ENCODE measurements around the gene IRF7. TPM values are rescaled to one million over a fixed set of nuclear protein-coding genes. Genes with fewer than 3 reads are reported as not detected.
"Not testable (repeated sequence)": the region's sequence is repeated elsewhere in the genome, so short reads cannot be mapped to it uniquely, and the experiment has no call there.

Gene IRF7
- total and polyA plus RNA-seq, 4 donors, result 3.9 to 17.1 (median 13.6) TPM

DNA sequence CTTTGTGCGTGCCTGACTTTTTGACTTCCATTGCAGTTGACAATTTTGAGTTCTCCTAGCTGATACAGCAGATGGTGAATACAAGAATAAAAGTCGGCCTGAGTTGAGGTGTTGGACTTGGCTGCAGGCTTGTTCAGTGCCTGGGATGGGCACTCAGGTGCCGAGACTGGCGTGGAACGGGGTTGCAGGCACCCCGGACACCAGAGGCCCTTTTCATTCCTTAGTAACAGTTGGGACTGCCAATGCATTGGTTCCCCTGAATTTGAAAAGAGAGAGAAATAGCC is 38.2 kb downstream of the IRF7 start:
- peaks cover 45% of the 10 kb centered on the region for H3K4me1 ChIP-seq (ENCODE audit: control insufficient read depth, insufficient read depth, low read length)
- H3K9me3 ChIP-seq (ENCODE audit: control insufficient read depth, insufficient read depth, low read length), result no peaks in the 10 kb centered on the region
- H3K27ac ChIP-seq (ENCODE audit: low read depth, low read length), result no peak overlapping the region
- peak overlapping the region; percentile 85 for H3K4me3 ChIP-seq (ENCODE audit: low read depth, low read length)
- H3K27me3 ChIP-seq (ENCODE audit: control insufficient read depth, insufficient read depth, low read length), result peaks cover 8% of the 10 kb centered on the region
- 75% methylated on average over 6 of the region's 6 CpGs for WGBS (ENCODE audit: insufficient coverage)
- DNase-seq (ENCODE audit: low read depth in 4 of 6, low spot score in 6 of 6), result no peak
- H3K36me3 ChIP-seq (ENCODE audit: control insufficient read depth, insufficient read depth, low read length), result peaks cover 33% of the 10 kb centered on the region

DNA sequence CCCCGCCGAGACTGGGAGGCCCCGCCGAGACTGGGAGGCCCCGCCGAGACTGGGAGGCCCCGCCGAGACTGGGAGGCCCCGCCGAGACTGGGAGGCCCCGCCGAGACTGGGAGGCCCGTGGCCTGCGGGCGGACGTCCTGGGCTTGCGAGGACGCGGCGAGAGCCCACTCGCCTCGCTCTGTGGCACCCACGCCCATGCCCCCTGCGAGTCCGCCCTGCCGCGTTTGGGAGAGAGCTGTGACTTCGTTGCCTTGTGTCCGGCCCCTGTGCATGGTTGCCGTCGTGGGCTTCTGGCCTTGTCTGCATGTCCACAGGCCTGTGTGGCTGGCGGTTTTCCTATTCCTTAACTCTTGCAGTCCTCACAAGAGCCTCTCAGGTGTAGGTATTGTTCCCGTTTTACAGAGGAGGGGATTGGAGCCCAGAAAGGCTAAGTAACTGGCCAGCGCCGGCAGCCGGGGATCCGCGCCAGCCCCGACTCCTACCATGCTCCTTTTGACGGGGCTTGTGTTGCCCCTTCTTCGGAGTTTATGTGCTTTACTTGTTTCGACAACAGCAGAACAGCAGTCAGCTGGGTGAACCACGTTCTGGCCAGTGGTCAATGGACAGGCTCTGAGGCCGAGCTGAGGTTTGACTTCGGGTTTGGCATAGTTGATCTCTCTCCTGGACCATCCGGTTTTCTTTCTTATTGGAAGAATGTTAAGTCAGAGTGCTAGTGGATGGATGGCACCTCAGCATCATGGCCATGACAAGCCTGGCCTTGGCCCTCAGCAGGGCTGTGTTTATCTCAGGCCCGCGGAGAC is 38.7 kb downstream of the IRF7 start:
- WGBS (ENCODE audit: insufficient coverage), result 9% methylated on average over 43 of the region's 48 CpGs
- H3K27ac ChIP-seq (ENCODE audit: low read depth, low read length), result no peak overlapping the region
- peaks cover 28% of the 10 kb centered on the region for H3K36me3 ChIP-seq (ENCODE audit: control insufficient read depth, insufficient read depth, low read length)
- peaks cover 45% of the 10 kb centered on the region for H3K4me1 ChIP-seq (ENCODE audit: control insufficient read depth, insufficient read depth, low read length)
- peaks cover 8% of the 10 kb centered on the region for H3K27me3 ChIP-seq (ENCODE audit: control insufficient read depth, insufficient read depth, low read length)
- H3K9me3 ChIP-seq (ENCODE audit: control insufficient read depth, insufficient read depth, low read length), result no peaks in the 10 kb centered on the region
- H3K4me3 ChIP-seq (ENCODE audit: low read depth, low read length), result peak overlapping the region; percentile 85
- no peak for DNase-seq (ENCODE audit: low read depth in 4 of 6, low spot score in 6 of 6)

GRCh38 chr11:575996-576768 is 39.6 kb downstream of the IRF7 start, which contains the start of gene PHRF1:
Gene PHRF1, plus strand, starts transcription at chr11:576470. Its CDS starts 5,043 bp downstream, at chr11:581513.
- Histone ChIP-seq H3K4me3 (ENCODE audit: low read depth, low read length) (peak within 1 kb of the TSS; percentile 89), H3K27me3 (ENCODE audit: control insufficient read depth, insufficient read depth, low read length) (peaks cover 8% of the 10 kb centered on the region), H3K36me3 (ENCODE audit: control insufficient read depth, insufficient read depth, low read length) (peaks cover 20% of the 10 kb centered on the region), H3K4me1 (ENCODE audit: control insufficient read depth, insufficient read depth, low read length) (peaks cover 45% of the 10 kb centered on the region), H3K9me3 (ENCODE audit: control insufficient read depth, insufficient read depth, low read length) (no peaks in the 10 kb centered on the region), H3K27ac (ENCODE audit: low read depth, low read length) (peak within 1 kb of the TSS; percentile 94)
- WGBS (ENCODE audit: insufficient coverage), result under 1% methylated on average over 78 of the region's 99 CpGs
- DNase-seq (ENCODE audit: low read depth in 4 of 6, low spot score in 6 of 6), result peak; percentile 79 to 98 (median 90)

DNA sequence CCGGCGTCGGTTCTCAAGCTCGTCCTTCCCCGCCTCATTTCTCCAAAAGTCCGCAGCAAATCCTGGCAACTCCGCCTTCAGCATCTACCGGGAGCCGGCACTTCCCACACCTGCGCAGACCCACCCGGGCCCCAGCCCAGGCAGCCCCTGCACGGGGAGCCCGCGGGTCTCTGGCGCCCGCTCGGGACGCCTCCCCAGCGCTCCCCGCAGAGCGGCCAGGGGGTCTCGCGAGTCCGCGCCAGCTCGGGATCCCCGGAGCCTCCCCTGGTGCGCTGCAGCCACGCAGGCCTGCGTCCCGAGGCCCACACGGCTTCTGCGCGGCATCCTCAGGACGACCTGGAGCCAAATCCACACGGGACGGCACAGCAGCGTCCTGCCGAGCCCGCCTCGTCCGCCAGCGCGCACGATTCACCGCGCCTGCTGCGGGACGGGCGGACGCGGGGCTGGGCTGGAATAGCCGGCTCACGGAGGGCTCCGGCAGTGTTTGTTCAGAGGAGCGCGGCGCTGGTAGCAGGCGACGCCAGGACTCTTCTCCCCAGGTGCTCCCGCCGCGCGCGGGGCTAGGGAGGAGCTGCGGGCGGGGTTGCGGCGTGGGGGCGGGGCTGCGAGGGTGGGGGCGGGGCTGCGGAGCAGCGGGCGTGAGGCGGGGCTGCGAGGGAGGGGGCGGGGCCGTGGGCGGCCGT is 40.3 kb downstream of the IRF7 start:
- peaks cover 18% of the 10 kb centered on the region for H3K36me3 ChIP-seq (ENCODE audit: control insufficient read depth, insufficient read depth, low read length)
- H3K27ac ChIP-seq (ENCODE audit: low read depth, low read length), result no peak overlapping the region
- H3K4me1 ChIP-seq (ENCODE audit: control insufficient read depth, insufficient read depth, low read length), result peaks cover 45% of the 10 kb centered on the region
- peak overlapping the region; percentile 57 for H3K4me3 ChIP-seq (ENCODE audit: low read depth, low read length)
- DNase-seq (ENCODE audit: low read depth in 4 of 6, low spot score in 6 of 6), result peak in 2 of 6 donors; percentile 55 to 85
- H3K9me3 ChIP-seq (ENCODE audit: control insufficient read depth, insufficient read depth, low read length), result no peaks in the 10 kb centered on the region
- H3K27me3 ChIP-seq (ENCODE audit: control insufficient read depth, insufficient read depth, low read length), result peaks cover 8% of the 10 kb centered on the region
- WGBS (ENCODE audit: insufficient coverage), result under 1% methylated on average over 54 of the region's 81 CpGs

DNA sequence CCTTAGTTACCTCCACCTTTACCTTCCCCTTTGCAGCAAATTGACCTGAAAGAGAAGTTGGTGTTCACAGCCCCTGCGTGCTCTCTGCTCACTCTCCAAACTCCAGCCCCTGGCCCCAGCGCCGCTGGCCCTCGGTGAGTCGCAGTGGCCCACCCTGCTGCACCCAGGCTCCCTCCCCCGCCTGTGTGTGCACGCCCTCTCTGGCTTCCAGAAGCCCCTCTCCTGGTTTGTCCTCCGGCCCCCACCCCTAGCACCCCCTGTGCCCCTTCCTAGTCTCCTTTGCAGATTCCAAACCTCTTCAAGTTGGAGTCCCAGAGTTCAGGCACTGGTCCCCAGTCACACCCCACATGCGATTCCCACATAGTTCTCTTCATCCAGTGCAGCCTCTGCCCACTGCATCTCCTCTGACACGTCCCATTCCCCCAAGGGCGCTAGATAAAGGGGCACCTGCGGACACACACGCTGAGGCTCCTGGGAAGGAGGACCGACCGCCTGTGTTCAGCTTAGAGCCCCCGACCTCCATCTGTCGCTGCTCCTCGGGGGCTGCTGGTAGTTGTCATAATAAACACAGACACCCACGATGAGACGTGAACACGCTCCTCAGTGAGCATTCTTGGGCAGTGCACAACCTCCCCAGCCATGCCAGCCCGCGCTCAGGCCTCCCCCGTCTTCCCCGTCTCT is 41.0 kb downstream of the IRF7 start:
- WGBS (ENCODE audit: insufficient coverage), result 18% methylated on average over 24 of the region's 25 CpGs
- peak overlapping the region; percentile 57 for H3K4me3 ChIP-seq (ENCODE audit: low read depth, low read length)
- no peaks in the 10 kb centered on the region for H3K9me3 ChIP-seq (ENCODE audit: control insufficient read depth, insufficient read depth, low read length)
- H3K27me3 ChIP-seq (ENCODE audit: control insufficient read depth, insufficient read depth, low read length), result peaks cover 8% of the 10 kb centered on the region
- DNase-seq (ENCODE audit: low read depth in 4 of 6, low spot score in 6 of 6), result no peak
- peaks cover 18% of the 10 kb centered on the region for H3K36me3 ChIP-seq (ENCODE audit: control insufficient read depth, insufficient read depth, low read length)
- H3K4me1 ChIP-seq (ENCODE audit: control insufficient read depth, insufficient read depth, low read length), result peaks cover 43% of the 10 kb centered on the region
- no peak overlapping the region for H3K27ac ChIP-seq (ENCODE audit: low read depth, low read length)

- Histone ChIP-seq H3K36me3 (ENCODE audit: control insufficient read depth, insufficient read depth, low read length) (peaks cover 16% of the 10 kb centered on the region), H3K4me1 (ENCODE audit: control insufficient read depth, insufficient read depth, low read length) (peaks cover 42% of the 10 kb centered on the region)
- H3K9me3 ChIP-seq (ENCODE audit: control insufficient read depth, insufficient read depth, low read length); H3K27me3 ChIP-seq (ENCODE audit: control insufficient read depth, insufficient read depth, low read length); H3K4me3 ChIP-seq (ENCODE audit: low read depth, low read length); H3K27ac ChIP-seq (ENCODE audit: low read depth, low read length): not testable (repeated sequence)
- 34% methylated on average over 9 of the region's 14 CpGs for WGBS (ENCODE audit: insufficient coverage)
- DNase-seq (ENCODE audit: low read depth in 4 of 6, low spot score in 6 of 6), result peak in 1 of 6 donors; percentile 13
These were observed 41.6 kb downstream of the IRF7 start for GRCh38 chr11:574031-574570.

DNA sequence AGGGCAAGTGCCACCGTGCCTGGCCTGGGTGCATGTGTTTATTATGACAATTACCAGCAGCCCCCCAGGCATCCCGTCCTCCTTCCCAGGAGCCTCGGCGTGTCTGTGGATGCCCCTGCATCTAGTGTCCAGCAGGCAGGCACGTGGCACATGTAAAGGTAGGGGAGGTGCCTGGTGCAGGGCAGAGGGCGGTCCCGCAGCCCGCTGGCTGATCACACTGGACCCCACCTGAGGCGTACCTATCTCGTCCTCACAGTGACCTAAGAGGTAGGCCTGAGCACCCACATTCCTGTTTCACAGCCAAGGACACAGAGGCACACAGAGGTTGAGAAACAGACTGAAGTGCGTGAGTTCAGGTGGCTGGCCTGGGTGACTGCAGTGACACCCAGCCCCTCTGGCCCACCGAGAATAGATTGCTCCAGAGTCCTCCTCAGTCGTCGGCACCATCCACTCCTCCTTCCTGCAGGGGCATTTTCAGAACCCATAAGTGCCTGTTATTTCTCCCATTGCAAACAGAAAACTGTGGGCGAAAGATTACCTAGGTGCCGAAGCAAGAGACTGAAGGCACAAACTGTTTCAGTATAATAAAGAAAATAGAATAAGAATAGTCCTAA is 42.5 kb downstream of the IRF7 start:
- peaks cover 8% of the 10 kb centered on the region for H3K36me3 ChIP-seq (ENCODE audit: control insufficient read depth, insufficient read depth, low read length)
- no peak overlapping the region for H3K4me3 ChIP-seq (ENCODE audit: low read depth, low read length)
- H3K27me3 ChIP-seq (ENCODE audit: control insufficient read depth, insufficient read depth, low read length), result peaks cover 8% of the 10 kb centered on the region
- H3K4me1 ChIP-seq (ENCODE audit: control insufficient read depth, insufficient read depth, low read length), result peaks cover 36% of the 10 kb centered on the region
- H3K9me3 ChIP-seq (ENCODE audit: control insufficient read depth, insufficient read depth, low read length), result no peaks in the 10 kb centered on the region
- no peak overlapping the region for H3K27ac ChIP-seq (ENCODE audit: low read depth, low read length)
- WGBS (ENCODE audit: insufficient coverage), result 92% methylated on average over 11 of the region's 16 CpGs
- DNase-seq (ENCODE audit: low read depth in 4 of 6, low spot score in 6 of 6), result no peak

DNA sequence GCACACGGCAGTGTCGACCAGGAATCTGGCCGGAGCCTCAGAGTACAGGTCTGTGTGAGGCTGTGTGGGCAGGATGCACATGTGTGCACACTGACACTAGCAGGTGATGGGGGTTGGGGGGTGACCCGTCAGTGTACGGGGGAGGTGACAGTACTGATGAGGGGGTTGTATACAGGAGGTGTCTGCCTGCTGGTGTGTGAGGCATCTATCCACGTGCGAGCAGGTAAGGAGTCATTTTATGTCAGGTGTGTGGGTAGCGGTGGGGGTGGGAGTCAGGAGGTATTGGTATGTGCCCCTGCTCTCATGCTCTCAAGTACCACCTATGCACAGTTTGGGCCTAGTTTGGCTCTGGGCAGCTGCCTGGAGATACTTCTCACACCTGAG is 44.0 kb downstream of the IRF7 start:
- Histone ChIP-seq H3K27me3 (ENCODE audit: control insufficient read depth, insufficient read depth, low read length) (peaks cover 8% of the 10 kb centered on the region), H3K27ac (ENCODE audit: low read depth, low read length) (no peak overlapping the region)

More for the DNA sequence above, 44.0 kb downstream of the IRF7 start:
- H3K36me3 ChIP-seq (ENCODE audit: control insufficient read depth, insufficient read depth, low read length), result peaks cover 4% of the 10 kb centered on the region
- peaks cover 33% of the 10 kb centered on the region for H3K4me1 ChIP-seq (ENCODE audit: control insufficient read depth, insufficient read depth, low read length)
- DNase-seq (ENCODE audit: low read depth in 4 of 6, low spot score in 6 of 6), result no peak
- H3K4me3 ChIP-seq (ENCODE audit: low read depth, low read length), result no peak overlapping the region
- 52% methylated on average over 5 of the region's 8 CpGs for WGBS (ENCODE audit: insufficient coverage)
- no peaks in the 10 kb centered on the region for H3K9me3 ChIP-seq (ENCODE audit: control insufficient read depth, insufficient read depth, low read length)

Measured in spinal cord (tissue), 10 donors.